OCI-LY7 (cell line): ENCODE results near the gene MAP3K7. TPM values are rescaled to one million over a fixed set of nuclear protein-coding genes. Genes with fewer than 3 reads are reported as not detected.

Source experiments
- BruUV-seq: library from RNA; stranded (reverse); fragments of 400-500 nt; replicated peaks from 2 replicates; lab custom pipeline; 2021; lab: Mats Ljungman, UMichigan
- CTCF ChIA-PET: fragments of 300-600 bp; sonication (Branson Sonifier 250); formaldehyde crosslinking; loops from one replicate; lab custom pipeline; 2022; ENCODE audit warnings: antibody characterized with exemption; ENCODE audit not compliant: unreplicated experiment; lab: Charles Lee
- POLR2A ChIA-PET: fragments of 300-600 bp; sonication (Branson Sonifier 250); formaldehyde crosslinking; loops from one replicate; lab custom pipeline; 2022; ENCODE audit warnings: antibody characterized with exemption; lab: Charles Lee
- DNase-seq: peaks from one replicate; pipeline ENCODE4 v3.0.0-alpha.2; 2015; ENCODE audit warnings: low spot score
- H2AFZ ChIP-seq: fragments of 200-600 bp; sonication (generic), shearing (Covaris generic); 2 replicates; pipeline ENCODE4 v1.6.1; 2014; ENCODE audit warnings: mild to moderate bottlenecking, antibody characterized with exemption, low read length, moderate library complexity
- H3K27ac ChIP-seq: fragments of 200-600 bp; sonication (generic); 2 replicates; pipeline ENCODE4 v1.5.1; 2014; ENCODE audit warnings: mixed run types, low read depth, mild to moderate bottlenecking, moderate library complexity, low read length, inconsistent platforms; ENCODE audit not compliant: poor library complexity, severe bottlenecking
- H3K36me3 ChIP-seq: fragments of 200-600 bp; sonication (generic); 2 replicates; pipeline ENCODE4 v1.6.1; 2014; ENCODE audit warnings: mild to moderate bottlenecking, antibody characterized with exemption, low read length, moderate library complexity, mixed read lengths; ENCODE audit not compliant: insufficient read depth
- H3K4me1 ChIP-seq: fragments of 200-600 bp; sonication (generic); 2 replicates; pipeline ENCODE4 v1.5.1; 2014; ENCODE audit warnings: mild to moderate bottlenecking, low read length; ENCODE audit not compliant: insufficient read depth, poor library complexity, severe bottlenecking
- H3K4me2 ChIP-seq: fragments of 200-600 bp; sonication (generic); 2 replicates; pipeline ENCODE4 v1.6.1; 2014; ENCODE audit warnings: mild to moderate bottlenecking, low read length
- H3K4me3 ChIP-seq: fragments of 200-600 bp; sonication (generic); 2 replicates; pipeline ENCODE4 v1.5.1; 2014; ENCODE audit warnings: mild to moderate bottlenecking, low read depth, low read length; ENCODE audit not compliant: poor library complexity, severe bottlenecking
- H3K79me2 ChIP-seq: fragments of 200-600 bp; sonication (generic); 2 replicates; pipeline ENCODE4 v1.6.1; 2016; ENCODE audit warnings: low read depth, mild to moderate bottlenecking, low read length, moderate library complexity, mixed read lengths; ENCODE audit not compliant: insufficient read depth
- H3K9me2 ChIP-seq: fragments of 200-600 bp; sonication (generic); 2 replicates; pipeline ENCODE4 v1.6.1; 2016; ENCODE audit warnings: mild to moderate bottlenecking, low read length, mixed read lengths; ENCODE audit not compliant: insufficient read depth
- H3K9me3 ChIP-seq: fragments of 200-600 bp; sonication (generic); 2 replicates; pipeline ENCODE4 v1.6.1; 2014; ENCODE audit warnings: mild to moderate bottlenecking, mixed run types, low read length, mixed read lengths
- H4K20me1 ChIP-seq: fragments of 200-600 bp; sonication (generic); 2 replicates; pipeline ENCODE4 v1.6.1; 2014; ENCODE audit warnings: mild to moderate bottlenecking, antibody characterized with exemption, low read length, moderate library complexity, mixed read lengths; ENCODE audit not compliant: insufficient read depth
- EZH2phosphoT487 ChIP-seq: fragments of 200-600 bp; sonication (generic); IDR thresholded peaks from 2 replicates; pipeline ENCODE4 v1.6.1; 2018; ENCODE audit warnings: low read depth, borderline replicate concordance, mild to moderate bottlenecking, mixed run types, antibody characterized with exemption, low read length, moderate library complexity, mixed read lengths
- intact Hi-C: fragments of 100-400 bp; cut with micrococcal nuclease; formaldehyde crosslinking; loops from one replicate; pipeline ENCODE4 v1.10.0; 2022; ENCODE audit not compliant: unreplicated experiment
- total RNA-seq, 2 experiments: library from RNA; depleted of rRNA in 1 of 2; stranded (reverse); fragments of >200 nt in 1 of 2; shearing (Covaris generic) in 1 of 2; gene quantifications; 2 replicates each; pipeline ENCODE4 v1.2.3, GENCODE V29; 2014 to 2022
- TF ChIP-seq, protein P1 (sequence below): fragments of 200-600 bp; sonication (generic); conservative IDR thresholded peaks from 2 replicates; pipeline ENCODE4 v1.5.1; 2014; ENCODE audit warnings: mild to moderate bottlenecking, antibody characterized with exemption, low read length, moderate library complexity, mixed read lengths

The MAP3K7 gene
- total RNA-seq, 2 experiments from 2014 or later: 29.5 to 45.7 TPM

DNA sequence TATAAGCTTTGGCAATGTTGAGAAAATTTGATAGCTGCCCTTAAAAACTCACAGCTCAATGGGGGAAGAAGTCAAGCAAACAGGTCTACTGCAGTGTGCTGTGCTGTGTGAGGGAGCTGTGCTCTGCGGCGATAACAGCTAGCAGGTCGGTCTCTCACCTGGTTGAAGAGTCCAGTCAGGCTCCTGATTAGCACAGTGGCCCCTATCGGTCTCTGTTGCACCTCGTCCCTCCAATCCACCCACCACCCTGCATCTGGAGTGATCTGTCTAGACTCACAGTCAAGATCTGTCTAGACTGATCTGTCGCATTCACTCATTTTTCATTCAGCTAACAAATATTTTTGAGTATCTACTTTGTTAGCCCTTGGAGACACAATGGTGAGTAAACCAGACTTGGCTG lies 94.1 kb downstream of the MAP3K7 start:
- H3K79me2 ChIP-seq: no peaks in the 10 kb centered on the region
- H3K4me2 ChIP-seq: no peak overlapping the region
- BruUV-seq: no TSS peak
- ChIA-PET CTCF (no interaction called here), POLR2A (interaction anchor here (0.8 to 1.1 kb wide), 2 partner anchors 14 to 588 kb away, joined by 3 read pairs; no protein-coding TSS in a partner anchor)
- no peak overlapping the region for H3K4me3 ChIP-seq
- H3K27ac ChIP-seq: no peak overlapping the region
- no peaks in the 10 kb centered on the region for H3K4me1 ChIP-seq
- TF ChIP-seq EZH2phosphoT487: no peak
- TF ChIP-seq, protein P1, sequence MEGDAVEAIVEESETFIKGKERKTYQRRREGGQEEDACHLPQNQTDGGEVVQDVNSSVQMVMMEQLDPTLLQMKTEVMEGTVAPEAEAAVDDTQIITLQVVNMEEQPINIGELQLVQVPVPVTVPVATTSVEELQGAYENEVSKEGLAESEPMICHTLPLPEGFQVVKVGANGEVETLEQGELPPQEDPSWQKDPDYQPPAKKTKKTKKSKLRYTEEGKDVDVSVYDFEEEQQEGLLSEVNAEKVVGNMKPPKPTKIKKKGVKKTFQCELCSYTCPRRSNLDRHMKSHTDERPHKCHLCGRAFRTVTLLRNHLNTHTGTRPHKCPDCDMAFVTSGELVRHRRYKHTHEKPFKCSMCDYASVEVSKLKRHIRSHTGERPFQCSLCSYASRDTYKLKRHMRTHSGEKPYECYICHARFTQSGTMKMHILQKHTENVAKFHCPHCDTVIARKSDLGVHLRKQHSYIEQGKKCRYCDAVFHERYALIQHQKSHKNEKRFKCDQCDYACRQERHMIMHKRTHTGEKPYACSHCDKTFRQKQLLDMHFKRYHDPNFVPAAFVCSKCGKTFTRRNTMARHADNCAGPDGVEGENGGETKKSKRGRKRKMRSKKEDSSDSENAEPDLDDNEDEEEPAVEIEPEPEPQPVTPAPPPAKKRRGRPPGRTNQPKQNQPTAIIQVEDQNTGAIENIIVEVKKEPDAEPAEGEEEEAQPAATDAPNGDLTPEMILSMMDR: no peak
- no peak overlapping the region for H2AFZ ChIP-seq
- no peaks in the 10 kb centered on the region for H3K9me3 ChIP-seq
- DNase-seq: no peak
- no peaks in the 10 kb centered on the region for H4K20me1 ChIP-seq
- no peaks in the 10 kb centered on the region for H3K9me2 ChIP-seq
- H3K36me3 ChIP-seq: no peaks in the 10 kb centered on the region
- intact Hi-C loops: no loop called here

DNA sequence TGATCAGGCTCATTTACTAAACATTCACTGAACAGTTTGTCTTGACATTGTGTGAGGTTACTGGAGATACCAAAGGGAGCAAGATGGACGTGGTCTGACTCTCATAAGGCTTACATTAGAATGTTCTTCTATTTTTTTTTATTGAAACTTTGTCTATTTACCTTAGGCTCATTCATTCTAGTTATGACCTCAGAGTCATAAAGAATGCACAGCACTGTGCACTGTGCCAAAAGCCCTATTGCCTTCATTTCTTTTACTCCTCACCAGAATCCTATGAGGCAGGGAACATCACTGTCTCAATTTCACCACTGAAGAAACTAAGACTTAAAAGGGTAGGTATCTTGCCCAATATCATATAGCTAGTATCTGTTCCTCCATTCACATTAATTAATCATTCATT lies 94.5 kb downstream of the MAP3K7 start:
- H4K20me1 ChIP-seq: no peaks in the 10 kb centered on the region
- H3K9me2 ChIP-seq: no peaks in the 10 kb centered on the region
- H3K4me1 ChIP-seq: no peaks in the 10 kb centered on the region
- ChIA-PET CTCF (no interaction called here), POLR2A (interaction anchor here (0.8 to 1.1 kb wide), 2 partner anchors 15 to 588 kb away, joined by 3 read pairs; no protein-coding TSS in a partner anchor)
- no peak overlapping the region for H3K27ac ChIP-seq
- H2AFZ ChIP-seq: no peak overlapping the region
- no peak overlapping the region for H3K4me2 ChIP-seq
- DNase-seq: no peak
- no peak overlapping the region for H3K4me3 ChIP-seq
- intact Hi-C loops: no loop called here
- H3K36me3 ChIP-seq: no peaks in the 10 kb centered on the region
- H3K9me3 ChIP-seq: no peaks in the 10 kb centered on the region
- no peaks in the 10 kb centered on the region for H3K79me2 ChIP-seq
- BruUV-seq: no TSS peak
- TF ChIP-seq, protein P1: no peak
- no peak for TF ChIP-seq EZH2phosphoT487

DNA sequence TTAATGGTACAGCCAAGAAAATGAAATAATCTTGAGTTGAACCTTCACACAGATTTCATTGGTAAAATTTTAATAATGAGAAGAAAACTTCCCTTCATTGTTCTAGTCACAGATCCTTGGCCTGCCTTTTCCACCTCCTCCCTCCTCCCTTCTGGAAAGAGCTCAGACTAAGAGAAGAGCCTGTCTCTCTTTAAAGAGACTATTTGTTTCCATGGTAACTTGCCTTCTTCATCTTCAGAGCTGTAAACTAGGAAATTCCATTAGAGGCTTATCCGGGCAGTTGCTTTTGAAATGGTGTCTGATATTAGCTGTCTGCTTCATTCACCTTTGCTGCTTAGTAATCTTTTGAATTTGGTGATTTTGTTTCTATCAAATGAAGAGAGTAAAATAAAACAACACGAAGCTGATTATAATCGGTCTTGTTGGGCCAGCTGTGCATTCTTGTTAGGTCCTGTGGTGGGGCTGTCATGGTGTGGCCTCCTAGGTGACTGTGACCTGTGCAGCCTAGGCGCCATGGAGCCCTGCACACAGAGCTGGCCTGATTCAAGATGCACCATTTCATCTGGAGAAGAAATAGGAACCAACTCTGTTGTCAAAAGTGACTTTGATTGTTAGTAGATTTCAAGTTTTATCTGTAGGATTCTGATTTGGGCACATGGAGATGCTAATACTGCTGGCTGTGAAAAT lies 96.7 kb downstream of the MAP3K7 start:
- H3K27ac ChIP-seq: no peak overlapping the region
- intact Hi-C loops: no loop called here
- H3K9me3 ChIP-seq: peaks cover 16% of the 10 kb centered on the region; the same call in 1 of the 2 replicates
- DNase-seq: no peak
- no peaks in the 10 kb centered on the region for H3K79me2 ChIP-seq
- no peak overlapping the region for H3K4me2 ChIP-seq
- ChIA-PET CTCF (interaction anchor here (0.7 kb wide), 1 partner anchor 9 kb away, joined by 3 read pairs; no protein-coding TSS in a partner anchor), POLR2A (interaction anchor here (1.0 to 1.3 kb wide), 3 partner anchors 11 to 576 kb away, joined by 3 to 5 read pairs (median 4); no protein-coding TSS in a partner anchor)
- no TSS peak for BruUV-seq
- H3K9me2 ChIP-seq: no peaks in the 10 kb centered on the region
- no peak overlapping the region for H3K4me3 ChIP-seq
- H3K4me1 ChIP-seq: no peaks in the 10 kb centered on the region
- H2AFZ ChIP-seq: no peak overlapping the region
- no peaks in the 10 kb centered on the region for H4K20me1 ChIP-seq
- H3K36me3 ChIP-seq: no peaks in the 10 kb centered on the region
- TF ChIP-seq, protein P1: no peak
- TF ChIP-seq EZH2phosphoT487: no peak
